ENCODE data around the gene TRDN. TPM values are rescaled to one million over a fixed set of nuclear protein-coding genes. Genes with fewer than 3 reads are reported as not detected.

The TRDN gene
- total RNA-seq, 1 donor from 2014 or later, result 0.06 TPM

DNA sequence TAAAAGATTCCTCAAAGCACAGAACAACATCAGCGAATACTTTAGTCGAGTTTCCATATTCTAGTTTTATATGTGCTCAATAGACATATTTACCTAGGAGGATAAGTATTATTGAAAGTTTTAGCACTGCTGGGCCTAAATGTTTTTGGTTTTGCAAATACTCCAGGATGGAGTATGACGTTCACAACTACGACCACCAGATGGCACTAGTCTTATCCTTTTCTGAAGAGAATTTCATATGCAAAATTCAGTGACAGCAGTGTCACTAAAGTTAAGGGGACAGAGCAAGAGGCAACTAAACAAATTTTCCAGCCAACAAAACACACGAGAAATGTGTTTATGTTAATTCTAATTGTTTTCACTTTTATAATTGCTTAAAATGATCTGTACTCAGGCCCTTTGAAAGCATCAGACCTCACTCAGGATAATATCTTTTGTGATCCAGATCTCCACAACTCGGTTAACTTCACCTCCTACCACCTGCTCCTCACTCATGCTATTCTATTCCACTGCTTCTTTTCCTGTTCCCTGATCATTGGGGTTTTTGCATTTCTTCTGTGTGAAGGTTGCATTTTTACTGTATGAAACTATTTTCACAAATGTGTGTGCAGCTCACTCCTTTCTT is 220.8 kb downstream of the TRDN start:
- Histone ChIP-seq H4K20me1 (ENCODE audit: low read depth) (no peaks in the 10 kb centered on the region), H3K27ac (no peak overlapping the region), H3K4me1 (no peaks in the 10 kb centered on the region), H3K27me3 (no peaks in the 10 kb centered on the region), H3F3A (ENCODE audit: low read depth) (no peaks in the 10 kb centered on the region), H3K4me3 (no peak overlapping the region), H3K9ac (no peak overlapping the region), H3K79me2 (ENCODE audit: low read depth) (no peaks in the 10 kb centered on the region), H2AFZ (replicated peaks) (no peak overlapping the region), H3K4me2 (no peak overlapping the region), H3K36me3 (no peaks in the 10 kb centered on the region), H3K9me3 (ENCODE audit: low read depth) (no peaks in the 10 kb centered on the region)
- TF ChIP-seq EZH2phosphoT487 (IDR thresholded peaks at IDR 0.05) (no peak), EZH2 (IDR thresholded peaks at IDR 0.05) (no peak)
- TF ChIP-seq, protein P1, sequence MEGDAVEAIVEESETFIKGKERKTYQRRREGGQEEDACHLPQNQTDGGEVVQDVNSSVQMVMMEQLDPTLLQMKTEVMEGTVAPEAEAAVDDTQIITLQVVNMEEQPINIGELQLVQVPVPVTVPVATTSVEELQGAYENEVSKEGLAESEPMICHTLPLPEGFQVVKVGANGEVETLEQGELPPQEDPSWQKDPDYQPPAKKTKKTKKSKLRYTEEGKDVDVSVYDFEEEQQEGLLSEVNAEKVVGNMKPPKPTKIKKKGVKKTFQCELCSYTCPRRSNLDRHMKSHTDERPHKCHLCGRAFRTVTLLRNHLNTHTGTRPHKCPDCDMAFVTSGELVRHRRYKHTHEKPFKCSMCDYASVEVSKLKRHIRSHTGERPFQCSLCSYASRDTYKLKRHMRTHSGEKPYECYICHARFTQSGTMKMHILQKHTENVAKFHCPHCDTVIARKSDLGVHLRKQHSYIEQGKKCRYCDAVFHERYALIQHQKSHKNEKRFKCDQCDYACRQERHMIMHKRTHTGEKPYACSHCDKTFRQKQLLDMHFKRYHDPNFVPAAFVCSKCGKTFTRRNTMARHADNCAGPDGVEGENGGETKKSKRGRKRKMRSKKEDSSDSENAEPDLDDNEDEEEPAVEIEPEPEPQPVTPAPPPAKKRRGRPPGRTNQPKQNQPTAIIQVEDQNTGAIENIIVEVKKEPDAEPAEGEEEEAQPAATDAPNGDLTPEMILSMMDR (IDR thresholded peaks at IDR 0.05), result peak; percentile 79
- peak; percentile 79 for DNase-seq (ENCODE audit: low spot score)
- Mint-ChIP-seq H3K36me3 (no peaks in the 10 kb centered on the region), H3K27ac (no peak overlapping the region), H3K4me1 (peaks cover 4% of the 10 kb centered on the region), H3K4me3 (no peak overlapping the region), H3K27me3 (ENCODE audit: insufficient read depth, low read depth) (no peaks in the 10 kb centered on the region), H3K9me3 (no peaks in the 10 kb centered on the region)

DNA sequence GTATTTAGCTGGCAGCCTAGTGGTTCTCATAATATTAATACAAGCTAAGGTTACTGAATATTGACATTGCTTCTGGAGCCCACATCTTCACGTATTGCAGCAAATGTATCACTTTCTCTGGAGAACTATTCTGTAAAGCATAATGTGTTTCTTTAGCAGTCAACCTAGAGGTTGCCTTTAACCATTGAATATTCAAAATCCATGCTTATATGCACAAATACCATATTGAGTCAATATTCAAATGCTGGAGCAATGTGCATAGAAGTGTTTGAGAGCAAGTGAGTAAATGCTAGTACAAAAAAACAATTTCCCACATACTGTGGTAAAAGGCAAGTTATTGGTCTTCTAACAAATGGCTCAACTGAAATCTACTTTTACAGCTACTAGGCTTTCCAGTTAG is 231.8 kb downstream of the TRDN start:
- H3K4me3 Mint-ChIP-seq, result no peak overlapping the region
- no peak for DNase-seq (ENCODE audit: low spot score)

DNA sequence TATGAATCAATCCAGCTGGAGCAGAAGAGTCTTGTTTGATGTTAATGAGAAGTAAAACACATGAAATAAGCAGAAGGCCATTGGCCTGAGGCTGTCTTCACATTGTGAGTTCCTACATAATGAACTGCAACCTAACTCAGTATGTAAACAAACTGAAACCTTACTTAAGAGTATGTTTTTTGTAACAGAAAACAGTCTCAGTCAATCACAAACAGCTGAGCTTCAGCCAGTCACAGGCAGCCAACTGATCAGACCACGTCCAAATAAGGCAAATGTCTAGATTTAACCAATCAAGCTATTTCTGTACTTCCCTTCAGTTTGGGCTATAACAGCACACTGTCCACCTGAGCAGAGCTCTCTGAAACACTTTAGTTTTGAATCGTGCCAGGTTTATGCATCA is 234.7 kb downstream of the TRDN start:
- Mint-ChIP-seq H3K4me1 (no peaks in the 10 kb centered on the region), H3K27ac (no peak overlapping the region), H3K27me3 (ENCODE audit: insufficient read depth, low read depth) (no peaks in the 10 kb centered on the region), H3K9me3 (no peaks in the 10 kb centered on the region), H3K4me3 (no peak overlapping the region), H3K36me3 (no peaks in the 10 kb centered on the region)
- H3K4me1 ChIP-seq, result no peaks in the 10 kb centered on the region
- H3K27me3 ChIP-seq, result no peaks in the 10 kb centered on the region
- no peaks in the 10 kb centered on the region for H3K36me3 ChIP-seq
- H3K4me2 ChIP-seq, result no peak overlapping the region
- no peak overlapping the region for H3K9ac ChIP-seq
- peak overlapping the region; percentile 94 for H2AFZ ChIP-seq (replicated peaks)
- DNase-seq (ENCODE audit: low spot score), result no peak
- H3F3A ChIP-seq (ENCODE audit: low read depth), result no peaks in the 10 kb centered on the region
- no peaks in the 10 kb centered on the region for H3K9me3 ChIP-seq (ENCODE audit: low read depth)
- H3K4me3 ChIP-seq, result no peak overlapping the region
- no peaks in the 10 kb centered on the region for H3K79me2 ChIP-seq (ENCODE audit: low read depth)
- H4K20me1 ChIP-seq (ENCODE audit: low read depth), result no peaks in the 10 kb centered on the region
- no peak overlapping the region for H3K27ac ChIP-seq
- no peak for TF ChIP-seq EZH2 (IDR thresholded peaks at IDR 0.05)
- TF ChIP-seq, protein P1 (IDR thresholded peaks at IDR 0.05), result no peak
- TF ChIP-seq EZH2phosphoT487 (IDR thresholded peaks at IDR 0.05), result no peak

More for the DNA sequence above, 231.8 kb downstream of the TRDN start:
- TF ChIP-seq, protein P1 (IDR thresholded peaks at IDR 0.05), result no peak
- TF ChIP-seq EZH2phosphoT487 (IDR thresholded peaks at IDR 0.05) (no peak), EZH2 (IDR thresholded peaks at IDR 0.05) (no peak)
- Mint-ChIP-seq H3K4me1 (no peaks in the 10 kb centered on the region), H3K27ac (no peak overlapping the region), H3K27me3 (ENCODE audit: insufficient read depth, low read depth) (no peaks in the 10 kb centered on the region), H3K9me3 (no peaks in the 10 kb centered on the region), H3K36me3 (no peaks in the 10 kb centered on the region)
- H4K20me1 ChIP-seq (ENCODE audit: low read depth), result no peaks in the 10 kb centered on the region
- no peaks in the 10 kb centered on the region for H3K9me3 ChIP-seq (ENCODE audit: low read depth)
- no peaks in the 10 kb centered on the region for H3K27me3 ChIP-seq
- H3K27ac ChIP-seq, result no peak overlapping the region
- no peak overlapping the region for H3K4me2 ChIP-seq
- no peak overlapping the region for H3K9ac ChIP-seq
- H2AFZ ChIP-seq (replicated peaks), result no peak overlapping the region
- no peak overlapping the region for H3K4me3 ChIP-seq
- no peaks in the 10 kb centered on the region for H3K79me2 ChIP-seq (ENCODE audit: low read depth)
- H3F3A ChIP-seq (ENCODE audit: low read depth), result no peaks in the 10 kb centered on the region
- no peaks in the 10 kb centered on the region for H3K4me1 ChIP-seq
- no peaks in the 10 kb centered on the region for H3K36me3 ChIP-seq
